Activated T-cell treated with anti-CD3 and anti-CD28 coated beads for 4 hours (primary cell): ENCODE results near the gene C17orf58.
A peak's percentile ranks its signal among the peaks of the same experiment; 100 is the strongest.
"Not testable (repeated sequence)": the region's sequence is repeated elsewhere in the genome, so short reads cannot be mapped to it uniquely, and the experiment has no call there.

ENCODE experiments used
- DNase-seq: peaks from one replicate; pipeline ENCODE4 v3.0.0-alpha.2; 2020

The C17orf58 gene

DNA sequence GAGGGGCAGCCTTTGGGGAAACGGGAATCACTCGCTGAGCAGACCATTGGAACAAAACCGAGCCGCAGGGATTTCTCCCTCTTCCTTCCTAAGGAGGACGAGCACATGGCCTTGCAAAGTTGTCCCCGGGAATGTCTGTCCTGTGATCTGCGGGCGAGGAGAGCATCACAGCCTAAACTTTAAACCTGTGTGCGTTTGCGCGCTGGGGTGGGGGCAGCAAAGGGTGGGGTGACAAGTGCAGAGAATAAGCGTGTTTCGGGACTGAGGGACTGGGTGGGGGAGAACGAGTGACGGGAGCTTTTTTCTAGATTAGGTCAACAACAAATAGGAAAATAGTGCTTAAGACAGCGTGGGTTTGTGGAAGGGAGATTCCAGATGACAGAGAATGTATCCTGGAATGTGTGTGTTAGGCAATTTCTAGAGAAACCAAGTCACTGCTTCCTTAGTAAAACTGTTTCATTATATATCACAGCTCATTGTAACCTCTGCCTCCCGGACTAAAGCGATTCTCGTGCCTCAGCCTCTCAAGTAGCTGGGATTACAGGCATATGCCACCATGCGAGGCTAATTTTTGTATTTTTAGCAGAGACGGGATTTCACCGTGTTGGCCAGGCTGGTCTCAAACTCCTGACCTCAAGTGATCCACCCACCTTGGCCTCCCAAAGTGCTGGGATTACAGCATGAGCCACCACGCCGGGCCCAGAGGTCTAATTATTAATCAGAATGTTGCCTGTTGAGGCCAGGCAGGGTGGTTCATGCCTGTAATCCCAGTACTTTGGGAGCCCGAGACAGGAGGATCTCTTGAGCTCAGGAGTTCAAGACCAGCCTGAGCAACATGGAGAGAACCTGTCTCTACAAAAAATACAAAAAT, at the start of gene C17orf58:
Gene C17orf58 (minus strand): TSS at position 169 of the 871 bp plus-strand sequence. CDS start 271 bp downstream, outside the sequence.
- not testable (repeated sequence) for DNase-seq

- no peak for DNase-seq
These were observed 40.3 kb upstream of the C17orf58 start for GRCh38 chr17:68036304-68037147.

GRCh38 chr17:68035523-68036303, 39.4 kb upstream of the C17orf58 start, which contains the start of gene KPNA2:
KPNA2 (plus strand) TSS chr17:68035735; CDS start chr17:68037133, 1,398 bp downstream.
- DNase-seq: peak; percentile 85

DNA sequence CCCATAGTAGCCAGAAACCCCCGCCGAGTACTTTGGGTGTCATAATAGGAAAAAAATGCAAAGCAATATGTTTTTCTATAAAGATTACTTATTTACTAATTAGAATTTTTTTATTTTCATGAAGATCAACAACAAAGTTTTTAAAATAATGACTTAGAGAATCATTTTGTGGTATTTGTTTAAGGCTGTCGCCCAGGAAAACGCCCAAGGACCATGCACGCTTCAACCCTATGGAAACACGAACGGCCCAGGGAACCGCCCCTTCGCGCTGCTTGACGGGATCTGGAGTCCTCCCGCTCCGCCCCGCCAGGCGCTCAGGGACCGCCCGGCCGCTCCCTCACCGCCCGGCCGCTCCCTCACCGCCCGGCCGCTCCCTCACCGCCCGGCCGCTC, 38.9 kb upstream of the C17orf58 start:
- peak; percentile 80 for DNase-seq

GRCh38 chr17:68034452-68034776, 38.1 kb upstream of the C17orf58 start:
- DNase-seq: no peak

DNA sequence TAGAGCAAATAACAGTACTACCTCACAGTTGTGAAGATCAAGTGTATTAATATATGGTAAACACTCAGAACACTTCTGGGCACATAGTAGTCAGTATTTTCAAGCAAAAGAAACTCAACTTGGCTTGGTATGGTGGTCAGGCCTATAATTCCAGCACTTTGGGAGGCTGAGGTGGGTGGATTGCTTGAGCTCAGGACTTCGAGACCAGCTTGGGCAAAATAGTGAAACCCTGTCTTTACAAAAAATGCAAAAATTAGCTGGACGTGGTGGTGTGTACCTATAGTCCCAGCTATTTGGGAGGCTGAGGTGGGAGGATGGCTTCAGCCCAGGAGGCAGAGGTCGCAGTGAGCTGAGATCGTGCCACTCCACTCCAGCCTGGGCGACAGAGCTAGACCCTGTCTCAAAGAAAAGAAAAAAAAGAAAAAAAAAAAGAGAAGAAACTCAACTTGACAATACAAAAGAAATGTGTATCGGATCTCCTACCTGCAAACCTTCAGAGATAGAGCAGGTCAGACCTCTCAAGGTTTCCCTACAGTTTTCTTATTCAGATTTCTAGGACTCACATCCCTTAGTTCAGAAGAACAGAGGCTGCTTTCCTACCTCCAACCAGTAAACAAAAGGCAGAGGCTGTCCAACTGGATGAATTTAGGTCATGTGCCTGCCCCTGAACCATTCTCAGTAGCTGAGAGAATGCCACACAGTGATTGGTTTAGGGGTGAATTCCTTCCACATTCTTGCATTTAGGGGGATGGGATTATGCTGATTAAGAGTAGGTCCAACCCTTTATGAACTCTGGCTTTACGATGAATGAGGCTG, 37.6 kb upstream of the C17orf58 start:
- DNase-seq: no peak

GRCh38 chr17:68029512-68030215, 33.4 kb upstream of the C17orf58 start:
- DNase-seq: no peak

- DNase-seq: not testable (repeated sequence)
These were observed 26.3 kb upstream of the C17orf58 start for GRCh38 chr17:68022547-68022946.

DNA sequence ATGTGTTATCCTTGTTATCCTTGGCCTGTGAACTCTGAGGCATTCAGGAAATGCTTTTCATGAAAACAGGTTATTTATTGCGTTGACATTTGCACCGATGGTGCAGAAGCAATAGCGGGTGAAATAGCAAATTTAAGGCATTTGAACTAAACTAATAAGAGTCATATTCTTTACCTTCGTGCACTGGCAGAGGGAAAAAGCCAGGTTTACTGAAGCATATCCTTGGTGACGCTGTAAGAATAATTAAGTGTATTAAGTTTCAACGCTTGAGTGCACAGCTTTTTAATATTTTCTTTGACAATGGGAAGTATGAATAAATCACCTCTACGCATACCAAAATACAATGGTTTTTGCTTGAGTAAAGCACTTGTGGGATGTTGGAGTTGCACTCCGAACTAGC, 25.7 kb upstream of the C17orf58 start:
- no peak for DNase-seq

GRCh38 chr17:68020791-68021190, 24.5 kb upstream of the C17orf58 start:
- not testable (repeated sequence) for DNase-seq

GRCh38 chr17:68020409-68020756, 24.1 kb upstream of the C17orf58 start:
- DNase-seq: no peak

DNA sequence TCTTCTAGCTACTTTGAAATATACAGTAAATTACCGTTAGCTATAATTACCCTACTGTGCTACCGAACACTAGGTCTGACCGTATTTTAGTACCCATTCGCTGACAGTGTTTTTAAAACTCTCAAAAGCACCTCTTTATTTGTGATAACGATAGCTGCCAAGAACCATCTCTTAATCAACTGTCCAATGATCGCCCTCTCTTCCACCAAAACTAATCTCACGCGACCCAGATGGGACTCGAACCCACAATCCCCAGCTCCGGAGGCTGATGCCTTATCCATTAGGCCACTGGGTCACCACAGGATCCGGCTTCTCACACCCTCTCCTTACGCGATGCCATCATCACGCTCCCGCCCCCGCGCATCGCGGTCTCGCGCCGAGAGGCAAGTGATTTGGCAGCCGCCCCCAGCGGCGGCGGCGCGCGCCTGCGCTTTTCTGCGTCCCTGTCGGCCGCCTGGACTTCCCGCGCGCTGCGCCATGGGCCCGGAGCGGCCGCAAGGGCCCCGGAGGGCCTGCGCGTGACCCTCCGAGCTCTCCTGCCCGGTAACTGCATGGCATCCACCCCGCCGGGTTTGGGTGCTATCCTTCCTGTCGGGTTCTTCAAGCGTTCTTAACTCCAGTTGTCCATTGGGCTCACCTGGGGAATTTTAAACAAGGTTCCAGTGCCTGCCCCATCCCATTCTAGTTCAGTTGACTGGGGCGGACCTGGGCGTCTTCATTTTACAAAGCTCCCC, 23.6 kb upstream of the C17orf58 start:
- peak; percentile 99 for DNase-seq

DNA sequence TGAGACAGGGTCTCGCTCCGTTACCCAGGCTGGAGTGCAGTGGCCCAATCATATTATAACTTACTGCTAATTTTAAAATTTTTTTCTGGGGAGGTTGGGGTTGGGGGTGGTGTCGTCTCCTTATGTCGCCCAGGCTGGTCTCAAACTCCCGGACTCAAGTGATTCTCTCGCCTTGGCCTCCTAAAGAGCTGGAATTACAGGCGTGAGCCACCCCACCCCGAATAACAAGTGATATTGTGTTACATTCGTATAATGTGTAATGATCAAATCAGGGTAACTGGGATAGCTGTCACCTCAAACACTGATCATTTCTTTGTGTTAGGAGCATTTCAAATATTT, 23.0 kb upstream of the C17orf58 start:
- no peak for DNase-seq

GRCh38 chr17:68018493-68018892, 22.2 kb upstream of the C17orf58 start:
- DNase-seq: not testable (repeated sequence)

DNA sequence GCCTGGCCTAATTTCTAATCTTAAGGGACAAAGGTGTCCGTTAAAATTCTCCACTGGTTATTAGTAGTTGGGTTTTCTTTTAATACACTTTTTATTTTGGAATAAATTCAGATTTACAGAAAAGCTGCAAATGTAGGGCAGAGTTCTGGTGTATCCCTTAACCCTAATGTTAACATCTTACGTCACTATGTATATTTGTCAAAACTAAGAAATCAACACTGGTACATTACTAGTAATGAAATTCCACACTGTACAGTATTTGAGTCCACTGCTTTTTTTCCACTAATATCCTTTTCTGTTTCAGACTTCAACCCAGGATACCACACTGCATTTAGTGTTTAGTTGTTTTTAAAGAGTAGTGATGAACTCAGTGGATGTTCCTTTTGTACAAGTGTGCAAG, 20.6 kb upstream of the C17orf58 start:
- no peak for DNase-seq

- DNase-seq: no peak
These were observed 18.9 kb upstream of the C17orf58 start for GRCh38 chr17:68015081-68015723.

DNA sequence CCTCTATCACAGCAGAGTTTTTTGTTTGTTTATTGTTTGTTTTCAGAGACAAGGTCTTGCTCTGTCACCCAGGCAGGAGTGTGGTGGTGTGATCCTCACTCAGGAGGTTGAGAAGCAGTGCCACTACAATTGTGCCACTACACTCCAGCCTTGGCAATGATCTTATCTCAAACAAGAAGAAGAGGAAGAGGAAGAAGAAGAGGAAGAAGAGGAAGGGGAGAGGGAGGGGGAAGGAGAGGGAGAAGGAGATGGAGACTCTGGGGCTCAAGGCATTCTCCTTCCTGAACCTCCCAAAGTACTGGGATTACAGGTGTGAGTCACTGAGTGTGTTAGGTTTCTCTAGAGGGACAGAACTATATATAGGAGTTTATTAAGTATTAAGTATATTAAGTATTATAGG, 17.1 kb upstream of the C17orf58 start:
- DNase-seq: no peak

- DNase-seq: peak; percentile 33
These were observed 15.0 kb upstream of the C17orf58 start for GRCh38 chr17:68011199-68011665.

GRCh38 chr17:68006797-68007196, 10.5 kb upstream of the C17orf58 start:
- DNase-seq: no peak

GRCh38 chr17:68004201-68004600, 7.9 kb upstream of the C17orf58 start:
- DNase-seq: no peak
